ENCODE results near the gene KLK4.
A peak's percentile ranks its signal among the peaks of the same experiment; 100 is the strongest.

The KLK4 gene

DNA sequence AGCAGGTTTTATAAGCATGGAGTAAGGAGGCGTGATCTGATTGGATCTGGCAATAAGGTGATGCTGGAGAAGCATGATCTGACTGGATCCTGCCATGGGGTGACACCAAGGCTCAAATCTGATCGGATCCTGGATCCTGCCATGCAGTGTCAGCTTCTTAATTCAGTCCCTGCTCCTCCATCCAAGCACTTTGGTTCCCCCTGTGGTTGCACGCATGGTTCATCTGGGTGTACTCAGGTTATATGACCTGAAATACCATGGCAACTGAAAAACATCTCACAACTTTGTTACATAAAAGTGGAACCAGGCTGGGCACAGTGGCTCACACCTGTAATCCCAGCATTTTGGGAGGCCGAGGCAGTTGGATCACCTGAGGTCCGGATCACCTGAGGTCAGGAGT lies 17.6 kb upstream of the KLK4 start:
- H3K27ac Mint-ChIP-seq, result no peak overlapping the region
- no peak overlapping the region for H3K4me3 Mint-ChIP-seq
- no peaks in the 10 kb centered on the region for H3K36me3 Mint-ChIP-seq
- ATAC-seq (ENCODE audit: low read depth) (no peak), DNase-seq (ENCODE audit: low spot score in 2 of 2) (no peak)
- H3K27me3 Mint-ChIP-seq, result peaks cover 24% of the 10 kb centered on the region
- peaks cover 2% of the 10 kb centered on the region for H3K4me1 Mint-ChIP-seq
- H3K9me3 Mint-ChIP-seq, result no peaks in the 10 kb centered on the region

DNA sequence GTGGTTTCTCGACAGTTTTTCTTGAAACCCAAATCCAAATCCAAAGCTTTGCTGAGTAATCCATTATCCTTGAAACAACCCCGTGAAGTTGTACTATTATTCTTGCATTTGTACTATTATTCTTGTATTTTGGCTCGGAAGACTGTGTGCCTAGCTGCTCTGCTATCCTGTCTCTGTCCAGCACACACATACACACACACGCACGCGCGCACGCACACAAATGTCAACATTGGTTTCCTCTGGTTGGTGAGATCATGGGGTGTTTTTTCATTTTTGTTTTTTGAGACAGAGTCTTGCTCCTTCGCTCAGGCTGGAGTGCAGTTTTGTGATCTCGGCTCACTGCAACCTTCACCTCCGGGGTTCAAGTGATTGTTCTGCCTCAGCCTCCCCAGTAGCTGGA lies 14.9 kb upstream of the KLK4 start:
- Mint-ChIP-seq H3K27ac (no peak overlapping the region), H3K9me3 (no peaks in the 10 kb centered on the region), H3K4me1 (peaks cover 10% of the 10 kb centered on the region), H3K4me3 (no peak overlapping the region), H3K36me3 (no peaks in the 10 kb centered on the region), H3K27me3 (peaks cover 17% of the 10 kb centered on the region)
- DNase-seq (ENCODE audit: low spot score in 2 of 2), result no peak
- ATAC-seq (ENCODE audit: low read depth), result no peak

DNA sequence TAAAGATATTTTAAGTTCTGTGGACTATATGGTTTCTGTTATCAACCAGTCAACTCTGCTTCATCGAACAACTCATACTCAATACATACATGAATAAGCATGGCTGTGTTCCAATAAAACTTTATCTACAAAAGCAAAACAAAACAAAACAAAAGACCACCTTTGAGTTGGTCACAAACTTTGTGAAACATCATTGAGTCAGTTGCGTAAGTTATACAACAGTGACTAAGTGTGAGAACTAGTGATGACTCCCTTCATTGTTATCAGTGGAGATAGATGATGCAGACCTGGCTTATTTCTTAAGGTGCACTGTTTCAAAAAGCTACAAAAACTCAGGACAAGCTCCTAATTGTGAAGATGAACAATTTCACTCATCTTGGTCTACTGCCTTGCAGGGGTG lies 14.5 kb upstream of the KLK4 start:
- Mint-ChIP-seq H3K4me3 (no peak overlapping the region), H3K36me3 (no peaks in the 10 kb centered on the region), H3K9me3 (no peaks in the 10 kb centered on the region), H3K4me1 (peaks cover 10% of the 10 kb centered on the region), H3K27me3 (peaks cover 15% of the 10 kb centered on the region), H3K27ac (no peak overlapping the region)
- DNase-seq (ENCODE audit: low spot score in 2 of 2) (no peak), ATAC-seq (ENCODE audit: low read depth) (no peak)

DNA sequence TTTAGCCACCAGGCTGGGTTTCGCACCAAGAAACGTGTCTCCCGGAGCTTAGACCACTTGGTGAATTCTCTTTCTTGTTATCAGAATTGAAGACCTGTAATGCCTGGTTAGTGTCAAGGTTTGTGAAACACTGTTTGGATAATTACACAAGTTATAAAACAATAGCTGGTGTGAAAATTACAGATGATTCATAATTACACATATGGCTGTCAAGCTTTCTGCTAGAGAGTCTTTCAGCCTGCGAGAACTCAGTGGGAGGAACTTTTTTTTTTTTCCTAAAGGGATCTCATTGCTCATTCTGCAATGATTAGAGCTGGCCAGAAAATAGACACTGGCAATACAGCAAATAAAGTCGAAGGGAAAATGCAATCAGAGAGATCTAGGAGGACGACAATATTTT lies 13.4 kb upstream of the KLK4 start:
- Mint-ChIP-seq H3K4me3 (no peak overlapping the region), H3K27me3 (peaks cover 15% of the 10 kb centered on the region), H3K36me3 (no peaks in the 10 kb centered on the region), H3K4me1 (peaks cover 7% of the 10 kb centered on the region), H3K27ac (no peak overlapping the region), H3K9me3 (no peaks in the 10 kb centered on the region)
- ATAC-seq (ENCODE audit: low read depth) (no peak), DNase-seq (ENCODE audit: low spot score in 2 of 2) (no peak)

DNA sequence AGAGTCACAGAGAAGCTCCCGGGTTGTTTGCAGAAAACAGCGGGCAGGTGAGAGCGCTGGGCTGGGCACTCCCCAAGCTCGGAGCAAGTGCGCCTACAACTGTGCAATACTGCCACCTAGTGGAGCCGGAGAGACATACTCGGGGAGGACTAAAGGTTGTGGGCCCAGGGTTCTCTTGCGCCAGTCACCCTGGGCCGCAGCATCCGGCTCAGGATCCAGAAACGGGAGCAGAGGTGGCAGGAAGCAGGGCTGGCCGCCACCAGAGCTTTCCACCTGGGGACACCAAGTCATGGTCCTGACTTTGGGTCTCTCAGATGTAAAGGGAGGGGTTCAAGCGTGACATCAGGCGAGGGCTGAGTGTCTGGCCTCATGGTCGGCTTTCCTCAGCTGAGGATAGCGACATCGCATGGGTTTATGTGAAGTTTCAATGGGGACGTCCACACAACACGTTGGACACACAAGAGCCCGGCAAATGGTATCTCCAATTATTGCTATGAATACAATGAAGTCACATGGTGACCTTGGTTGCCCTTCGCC lies 11.2 kb upstream of the KLK4 start:
- Mint-ChIP-seq H3K4me1 (peaks cover 7% of the 10 kb centered on the region), H3K36me3 (no peaks in the 10 kb centered on the region), H3K4me3 (no peak overlapping the region), H3K27me3 (peaks cover 12% of the 10 kb centered on the region), H3K27ac (peak overlapping the region; percentile 20), H3K9me3 (no peaks in the 10 kb centered on the region)
- DNase-seq (ENCODE audit: low spot score in 2 of 2) (peak; percentile 80 to 81), ATAC-seq (ENCODE audit: low read depth) (peak; percentile 100)

DNA sequence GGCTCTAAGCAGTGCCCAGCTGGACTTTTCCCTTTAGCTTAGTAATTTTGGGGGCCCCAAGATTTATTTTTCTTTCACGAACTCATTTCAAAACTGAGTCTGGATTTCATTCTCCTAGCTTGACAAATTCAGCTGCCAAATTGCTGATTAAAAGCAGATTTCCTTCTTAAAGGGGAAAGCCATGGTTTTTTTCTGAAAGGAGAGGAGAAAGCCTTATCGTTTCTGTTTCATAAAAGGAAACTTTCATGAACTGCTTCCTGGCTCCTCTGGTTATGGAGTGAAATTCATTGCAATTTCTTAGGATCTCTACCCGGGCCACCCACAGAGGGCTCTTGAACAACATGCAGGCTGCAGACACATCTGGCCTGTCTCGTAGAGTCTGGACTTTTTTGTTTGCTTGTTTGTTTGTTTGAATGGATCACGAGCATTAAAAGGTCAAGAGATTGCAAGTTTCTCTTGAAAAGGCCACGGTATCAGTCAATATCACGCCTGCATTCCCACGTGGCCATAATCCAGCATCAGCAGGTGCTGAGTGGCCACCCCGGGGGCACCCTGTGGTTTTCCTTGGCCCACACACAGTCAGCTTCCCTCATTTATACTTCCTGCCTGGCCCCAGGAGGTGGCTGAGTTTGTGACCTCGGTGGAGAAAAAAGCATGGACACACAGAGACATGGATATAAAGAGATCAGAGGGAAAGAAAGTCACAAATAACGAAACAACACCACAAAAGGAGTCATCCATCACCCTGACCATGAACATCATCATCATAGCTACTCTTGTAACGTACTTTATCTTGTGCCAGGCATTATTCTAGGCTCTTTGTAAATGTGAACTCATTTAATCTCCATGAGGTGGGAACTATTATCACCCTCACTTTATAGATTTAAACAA lies 10.5 kb upstream of the KLK4 start:
- H3K27ac Mint-ChIP-seq, result peak overlapping the region; percentile 20
- no peak for DNase-seq (ENCODE audit: low spot score in 2 of 2)
- no peak overlapping the region for H3K4me3 Mint-ChIP-seq
- ATAC-seq (ENCODE audit: low read depth), result peak; percentile 20
- H3K9me3 Mint-ChIP-seq, result no peaks in the 10 kb centered on the region
- peaks cover 7% of the 10 kb centered on the region for H3K4me1 Mint-ChIP-seq
- peaks cover 15% of the 10 kb centered on the region for H3K27me3 Mint-ChIP-seq
- no peaks in the 10 kb centered on the region for H3K36me3 Mint-ChIP-seq

DNA sequence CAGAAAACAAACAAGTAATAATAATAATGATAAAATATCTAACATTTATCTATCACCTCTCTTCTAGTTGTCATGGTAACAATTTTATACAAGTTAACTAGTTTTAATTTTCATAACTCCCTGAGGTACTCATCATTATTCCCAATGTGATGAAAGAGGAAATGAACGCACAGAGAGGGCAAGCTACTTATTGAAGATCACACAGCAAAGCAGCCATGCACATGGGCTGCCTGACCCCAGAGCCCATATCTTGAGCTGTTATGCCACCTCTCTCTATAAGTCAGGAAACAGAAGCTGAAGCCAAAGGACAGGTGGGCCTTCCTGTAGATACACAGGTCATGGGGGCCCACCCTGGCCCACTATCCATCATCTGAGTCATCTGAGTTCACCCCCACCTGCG lies 4.9 kb upstream of the KLK4 start:
- Mint-ChIP-seq H3K36me3 (no peaks in the 10 kb centered on the region), H3K27ac (no peak overlapping the region), H3K4me1 (peaks cover 2% of the 10 kb centered on the region), H3K27me3 (peaks cover 16% of the 10 kb centered on the region), H3K9me3 (no peaks in the 10 kb centered on the region), H3K4me3 (no peak overlapping the region)
- no peak for ATAC-seq (ENCODE audit: low read depth)
- DNase-seq (ENCODE audit: low spot score in 2 of 2), result no peak

DNA sequence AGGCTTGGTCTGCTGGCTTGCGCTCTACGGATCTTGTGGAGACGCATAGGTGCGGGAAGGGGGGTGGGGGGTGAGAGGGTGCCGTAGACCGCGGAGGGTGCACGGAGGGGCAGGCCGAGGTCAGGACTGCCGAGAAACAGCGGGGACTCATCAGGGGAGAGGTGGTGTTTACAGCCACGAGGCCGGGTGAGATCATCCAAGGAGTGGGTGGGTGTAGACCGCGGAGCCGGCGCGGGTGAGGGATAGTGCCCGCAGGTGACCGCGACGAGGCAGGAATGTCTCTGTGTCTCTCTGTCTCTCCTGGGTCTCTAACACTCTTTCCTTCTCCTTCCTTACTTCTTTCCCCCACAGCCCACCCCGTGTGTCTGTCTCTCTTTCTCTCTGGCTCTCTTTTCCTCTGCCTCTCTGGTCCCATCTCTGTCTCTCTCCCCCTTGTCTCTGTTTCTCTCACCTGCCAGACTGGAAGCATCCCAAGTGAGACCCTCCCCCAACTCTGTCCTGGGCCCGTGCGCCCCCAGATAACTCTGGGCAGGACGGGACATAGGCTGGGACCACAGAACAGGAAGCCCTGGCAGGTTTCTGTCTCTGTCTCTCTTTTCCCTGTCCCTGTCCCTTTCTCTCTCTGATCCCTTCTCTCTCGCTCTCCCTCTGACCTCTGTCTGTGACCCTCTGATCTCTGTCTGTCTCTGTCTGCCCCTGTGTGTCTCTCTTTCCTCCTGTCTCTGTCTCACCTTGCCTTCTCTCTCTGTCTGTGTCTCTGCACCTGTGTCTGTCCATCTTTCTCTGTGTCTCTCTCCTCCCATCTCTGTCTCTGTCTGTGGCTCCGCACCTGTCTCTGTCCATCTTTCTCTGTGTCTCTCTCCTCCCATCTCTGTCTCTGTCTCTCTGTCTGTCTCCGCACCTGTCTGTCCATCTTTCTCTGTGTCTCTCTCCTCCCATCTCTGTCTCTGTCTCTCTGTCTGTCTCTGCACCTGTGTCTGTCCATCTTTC lies 1.8 kb upstream of the KLK4 start:
- no peaks in the 10 kb centered on the region for H3K36me3 Mint-ChIP-seq
- peaks cover 28% of the 10 kb centered on the region for H3K27me3 Mint-ChIP-seq
- peaks cover 6% of the 10 kb centered on the region for H3K4me1 Mint-ChIP-seq
- no peak for DNase-seq (ENCODE audit: low spot score in 2 of 2)
- peak; percentile 52 for ATAC-seq (ENCODE audit: low read depth)
- no peak overlapping the region for H3K4me3 Mint-ChIP-seq
- H3K27ac Mint-ChIP-seq, result no peak overlapping the region
- H3K9me3 Mint-ChIP-seq, result no peaks in the 10 kb centered on the region

DNA sequence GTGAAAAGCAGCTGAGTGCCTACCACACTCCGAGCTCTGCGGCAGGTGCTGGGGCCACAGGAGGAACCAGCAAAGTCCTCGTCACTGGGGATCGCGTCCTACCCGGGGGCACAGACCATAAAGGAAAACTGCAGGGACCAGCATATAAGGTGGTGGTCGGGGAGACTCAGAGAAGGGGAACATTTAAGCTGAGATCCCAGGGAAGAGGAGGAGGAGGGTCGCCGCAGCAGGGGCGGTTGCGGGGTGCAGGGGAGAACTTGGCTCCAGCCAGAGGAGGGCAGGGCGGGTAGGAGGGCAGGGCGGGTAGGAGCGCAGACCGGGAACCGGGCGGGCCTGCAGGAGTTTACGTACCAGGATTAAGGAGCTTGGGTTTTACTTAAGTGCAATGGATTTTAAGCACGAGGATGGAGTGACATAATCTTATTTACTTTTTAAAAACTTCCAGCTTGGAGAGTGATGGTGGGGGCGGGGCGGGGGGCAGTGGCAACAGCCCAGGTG lies 956 bp upstream of the KLK4 start:
- ATAC-seq (ENCODE audit: low read depth) (no peak), DNase-seq (ENCODE audit: low spot score in 2 of 2) (no peak)
- Mint-ChIP-seq H3K9me3 (no peaks in the 10 kb centered on the region), H3K4me3 (no peak overlapping the region), H3K4me1 (peaks cover 6% of the 10 kb centered on the region), H3K27me3 (peaks cover 29% of the 10 kb centered on the region), H3K27ac (no peak overlapping the region), H3K36me3 (no peaks in the 10 kb centered on the region)

DNA sequence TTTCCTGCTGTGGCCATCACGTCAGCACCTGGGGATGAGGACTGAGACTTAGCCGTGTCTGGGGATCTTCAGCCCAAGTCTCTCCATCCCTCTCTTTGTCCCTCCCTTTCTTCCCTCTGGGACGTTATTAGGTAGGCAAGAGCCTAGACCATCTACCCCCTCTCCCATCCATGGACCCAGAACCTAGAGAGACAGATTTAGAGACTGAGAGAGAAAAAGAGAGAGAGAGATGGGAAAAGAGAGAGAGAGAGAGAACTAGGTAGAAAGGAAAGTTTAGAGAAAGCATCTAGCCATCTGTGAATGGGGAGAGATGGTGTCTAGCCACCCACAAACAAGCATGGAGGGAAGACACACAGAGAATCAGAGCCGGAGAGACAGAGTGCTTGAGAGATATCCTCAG lies 473 bp downstream of the KLK4 start:
- Mint-ChIP-seq H3K36me3 (no peaks in the 10 kb centered on the region), H3K27ac (no peak overlapping the region), H3K4me3 (no peak overlapping the region), H3K27me3 (peaks cover 30% of the 10 kb centered on the region), H3K9me3 (no peaks in the 10 kb centered on the region), H3K4me1 (peaks cover 8% of the 10 kb centered on the region)
- no peak for DNase-seq (ENCODE audit: low spot score in 2 of 2)
- no peak for ATAC-seq (ENCODE audit: low read depth)

DNA sequence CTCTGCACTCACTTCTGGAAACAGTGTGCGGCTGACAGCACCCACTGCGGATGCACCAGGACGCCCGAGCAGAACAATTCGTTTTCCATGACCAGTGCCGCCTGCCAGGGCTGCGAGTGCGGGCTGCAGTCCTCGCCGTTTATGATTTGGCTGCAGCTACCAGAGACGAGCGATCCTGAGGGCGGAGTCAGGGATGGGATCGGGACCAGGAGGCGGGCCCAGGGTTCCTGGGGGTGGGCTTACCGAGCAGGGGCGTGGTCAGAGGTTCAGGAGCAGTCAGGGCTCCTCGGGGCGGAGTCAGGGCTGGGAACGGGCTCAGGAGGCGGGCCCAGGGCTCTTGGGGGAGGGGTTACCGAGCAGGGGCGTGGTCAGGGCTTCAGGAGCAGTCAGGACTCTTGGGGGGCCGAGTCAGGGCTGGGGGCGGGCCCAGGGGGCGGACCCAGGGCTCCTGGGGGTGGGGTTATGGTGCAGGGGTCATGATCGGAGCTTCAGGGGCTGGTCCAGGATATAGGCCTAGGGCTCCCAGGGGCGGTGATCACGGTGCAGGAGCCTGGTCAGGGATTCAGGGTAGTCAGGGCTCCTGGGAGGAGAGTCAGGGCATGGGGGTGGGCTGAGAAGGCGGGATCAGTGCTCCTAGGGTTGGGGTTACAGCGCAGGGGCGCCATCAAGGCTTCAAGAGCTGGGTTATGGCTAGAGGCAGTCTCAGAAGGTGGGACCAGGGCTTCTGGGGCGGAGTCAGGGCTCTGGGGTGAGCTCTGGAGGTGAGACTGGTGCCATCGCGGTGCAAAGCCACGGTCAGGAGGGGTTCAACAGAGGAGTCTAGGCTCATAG lies 1.7 kb downstream of the KLK4 start:
- DNase-seq (ENCODE audit: low spot score in 2 of 2), result no peak
- Mint-ChIP-seq H3K36me3 (no peaks in the 10 kb centered on the region), H3K27ac (no peak overlapping the region), H3K27me3 (peaks cover 31% of the 10 kb centered on the region), H3K4me3 (peak overlapping the region; percentile 65), H3K4me1 (peaks cover 8% of the 10 kb centered on the region), H3K9me3 (no peaks in the 10 kb centered on the region)
- ATAC-seq (ENCODE audit: low read depth), result peak; percentile 65

DNA sequence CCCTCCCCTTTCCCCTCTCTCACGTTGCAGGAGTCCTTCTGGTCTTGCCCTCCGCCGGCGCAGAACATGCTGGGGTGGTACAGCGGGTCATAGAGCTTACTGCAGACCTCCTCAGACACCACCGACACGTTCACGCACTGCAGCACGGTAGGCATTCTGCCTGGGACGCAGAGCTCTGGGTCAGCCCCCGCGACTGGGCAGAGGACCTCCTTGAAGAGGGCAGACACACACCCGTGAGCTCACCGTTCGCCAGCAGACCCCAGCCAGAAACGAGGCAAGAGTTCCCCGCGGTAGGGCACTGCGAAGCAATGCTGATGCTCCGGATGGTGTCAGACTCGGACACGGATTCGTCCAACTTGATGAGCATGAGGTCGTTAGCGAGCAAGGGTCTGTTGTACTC lies 2.9 kb downstream of the KLK4 start:
- no peak overlapping the region for H3K4me3 Mint-ChIP-seq
- no peaks in the 10 kb centered on the region for H3K9me3 Mint-ChIP-seq
- ATAC-seq (ENCODE audit: low read depth), result no peak
- no peaks in the 10 kb centered on the region for H3K36me3 Mint-ChIP-seq
- H3K4me1 Mint-ChIP-seq, result peaks cover 8% of the 10 kb centered on the region
- H3K27me3 Mint-ChIP-seq, result peaks cover 31% of the 10 kb centered on the region
- no peak for DNase-seq (ENCODE audit: low spot score in 2 of 2)
- H3K27ac Mint-ChIP-seq, result no peak overlapping the region

DNA sequence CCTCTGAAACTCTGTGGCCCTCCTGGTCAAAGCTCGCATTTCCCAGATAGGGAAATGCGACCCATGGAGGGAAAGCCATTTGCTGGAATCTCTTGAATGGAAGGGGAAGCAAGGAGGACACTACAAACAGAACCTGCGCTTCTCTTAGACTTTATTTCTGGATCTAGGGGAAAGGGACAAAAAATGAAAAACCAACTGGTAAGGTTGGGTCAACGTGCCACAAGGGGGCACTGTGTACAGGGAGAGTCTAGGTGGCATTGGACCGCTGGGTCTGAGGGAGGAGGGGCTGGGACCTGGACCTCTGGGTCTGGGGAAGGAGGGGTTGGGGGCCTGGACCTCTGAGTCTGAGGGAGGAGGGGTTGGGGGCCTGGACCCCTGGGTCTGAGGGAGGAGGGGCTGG lies 5.0 kb downstream of the KLK4 start:
- Mint-ChIP-seq H3K4me3 (no peak overlapping the region), H3K4me1 (peaks cover 6% of the 10 kb centered on the region), H3K27ac (no peak overlapping the region), H3K9me3 (no peaks in the 10 kb centered on the region), H3K27me3 (peaks cover 24% of the 10 kb centered on the region), H3K36me3 (no peaks in the 10 kb centered on the region)
- DNase-seq (ENCODE audit: low spot score in 2 of 2) (no peak), ATAC-seq (ENCODE audit: low read depth) (no peak)
